Psoas muscle (tissue), 8 donors: ENCODE data around the gene RAVER2. TPM values are rescaled to one million over a fixed set of nuclear protein-coding genes. Genes with fewer than 3 reads are reported as not detected.
"Not testable (repeated sequence)": the region's sequence is repeated elsewhere in the genome, so short reads cannot be mapped to it uniquely, and the experiment has no call there.

Source experiments
- ATAC-seq, 4 donors: fragments of 200-7000 bp; cut with Tn5 transposase; one replicate each; pipeline ENCODE4 v1.9.1; 2020; ENCODE audit warnings: moderate library complexity in 3 of 4, mild to moderate bottlenecking in 2 of 4
- DNase-seq, 2 donors: peaks; one replicate each; pipeline ENCODE4 v3.0.0-alpha.2; 2020
- H3K27ac ChIP-seq: fragments of 200-600 bp; one replicate; pipeline ENCODE4 v1.8.0; 2022
- H3K27me3 ChIP-seq, 3 donors: fragments of 200-600 bp in 1 of 3; one replicate each; pipeline versions ENCODE4 v1.6.1 to v1.8.0; 2013 to 2022; ENCODE audit warnings: low read length in 2 of 3, mild to moderate bottlenecking in 2 of 3, moderate library complexity in 1 of 3; ENCODE audit not compliant: insufficient read depth in 3 of 3
- H3K36me3 ChIP-seq, 2 donors: fragments of 200-600 bp in 1 of 2; one replicate each; pipeline versions ENCODE4 v1.6.1 to v1.8.0; 2013 to 2022; ENCODE audit warnings: low read depth in 1 of 2, mild to moderate bottlenecking in 1 of 2, moderate library complexity in 1 of 2; ENCODE audit not compliant: insufficient read depth in 1 of 2
- H3K4me1 ChIP-seq: fragments of 200-600 bp; one replicate; pipeline ENCODE4 v1.8.0; 2022
- H3K4me3 ChIP-seq: fragments of 200-600 bp; one replicate; pipeline ENCODE4 v1.8.0; 2022; ENCODE audit warnings: mild to moderate bottlenecking
- H3K9me3 ChIP-seq: fragments of 200-600 bp; one replicate; pipeline ENCODE4 v1.8.0; 2022
- WGBS, 3 donors: extraction: QIAGEN DNeasy Blood & Tissue Kit; methylation state at CpG; one replicate each; pipeline versions ENCODE4 v1.1.6 to v1.1.7; 2013; 5-methylcytosine and 5-hydroxymethylcytosine counted together
- intact Hi-C, 2 donors: fragments of 100-400 bp; cut with DNase I; formaldehyde crosslinking; loops; one replicate each; pipeline versions ENCODE4 v1.11.0 to v1.14.2; 2022
- polyA plus RNA-seq, 3 donors: library from polyadenylated mRNA; stranded (reverse); fragments of 200-250 nt; gene quantifications; one replicate each; pipeline ENCODE4 v1.2.3, GENCODE V29; 2013
- total RNA-seq, 4 donors: library from RNA; stranded (reverse); fragmentation: NEBNext Ultra II Directional in 2 of 4; extraction: Animal tissue kit (Norgen Biotek cat#: 25700) in 2 of 4; gene quantifications; one replicate each; pipeline versions ENCODE4 v1.2.1 to v1.2.4, GENCODE V29; 2021 to 2023
- TF ChIP-seq, protein P1 (sequence below): fragments of 200-600 bp; IDR thresholded peaks from one replicate; pipeline ENCODE4 v1.8.0; 2022; ENCODE audit warnings: antibody characterized with exemption
- donor health status: healthy with polysubstance abuse.
- donor health status: DM: no; HTN: no; CAD: no; lungs with moderate emphysema.
- donor health status: Bipolar disorder and iron deficiency.
- donor health status: healthy.
- donor health status: DM: yes; HTN: yes; CAD: no.
- donor health status: DM: no; HTN: no; CAD: no.
- donor health status: DM: no; HTN: no; CAD: no.
- donor health status: DM: yes; HTN: yes; CAD: no.

Gene RAVER2
- total and polyA plus RNA-seq, 7 donors = 1.5 to 12.3 (median 9.0) TPM

DNA sequence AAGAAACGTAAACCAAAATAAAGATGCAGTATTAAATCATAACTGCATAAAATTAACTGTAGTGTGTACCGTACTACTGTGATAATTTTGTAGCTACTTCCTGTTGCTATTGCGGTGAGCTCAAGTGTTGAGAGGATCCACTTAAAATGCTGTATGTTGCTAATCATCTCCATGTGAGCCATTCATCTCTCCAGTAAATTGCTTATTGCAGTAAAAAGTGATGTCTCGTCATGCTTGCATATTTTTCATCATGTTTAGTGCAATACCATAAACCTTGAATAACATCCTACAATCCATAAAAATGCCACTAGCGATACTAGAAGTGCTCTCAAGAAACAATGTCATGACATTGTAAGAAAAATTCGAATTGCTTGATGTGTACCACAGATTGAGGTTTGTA, 66.3 kb downstream of the RAVER2 start:
- DNase-seq (no peak), ATAC-seq (no peak)
- 96 to 97% (median 96%) methylated on average over 6 of the region's 6 CpGs for WGBS, 3 donors
- Histone ChIP-seq H3K27me3 (no peaks in the 10 kb centered on the region), H3K9me3 (no peaks in the 10 kb centered on the region), H3K36me3 (peaks cover 2 to 32% of the 10 kb centered on the region in 2 donors), H3K4me1 (no peaks in the 10 kb centered on the region), H3K27ac (no peak overlapping the region), H3K4me3 (no peak overlapping the region)
- intact Hi-C loops = loop anchor here in 1 of 2 donors (5.0 kb wide), 1 partner anchor 184 kb away; no protein-coding TSS in a partner anchor
- TF ChIP-seq, protein P1, sequence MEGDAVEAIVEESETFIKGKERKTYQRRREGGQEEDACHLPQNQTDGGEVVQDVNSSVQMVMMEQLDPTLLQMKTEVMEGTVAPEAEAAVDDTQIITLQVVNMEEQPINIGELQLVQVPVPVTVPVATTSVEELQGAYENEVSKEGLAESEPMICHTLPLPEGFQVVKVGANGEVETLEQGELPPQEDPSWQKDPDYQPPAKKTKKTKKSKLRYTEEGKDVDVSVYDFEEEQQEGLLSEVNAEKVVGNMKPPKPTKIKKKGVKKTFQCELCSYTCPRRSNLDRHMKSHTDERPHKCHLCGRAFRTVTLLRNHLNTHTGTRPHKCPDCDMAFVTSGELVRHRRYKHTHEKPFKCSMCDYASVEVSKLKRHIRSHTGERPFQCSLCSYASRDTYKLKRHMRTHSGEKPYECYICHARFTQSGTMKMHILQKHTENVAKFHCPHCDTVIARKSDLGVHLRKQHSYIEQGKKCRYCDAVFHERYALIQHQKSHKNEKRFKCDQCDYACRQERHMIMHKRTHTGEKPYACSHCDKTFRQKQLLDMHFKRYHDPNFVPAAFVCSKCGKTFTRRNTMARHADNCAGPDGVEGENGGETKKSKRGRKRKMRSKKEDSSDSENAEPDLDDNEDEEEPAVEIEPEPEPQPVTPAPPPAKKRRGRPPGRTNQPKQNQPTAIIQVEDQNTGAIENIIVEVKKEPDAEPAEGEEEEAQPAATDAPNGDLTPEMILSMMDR = no peak

DNA sequence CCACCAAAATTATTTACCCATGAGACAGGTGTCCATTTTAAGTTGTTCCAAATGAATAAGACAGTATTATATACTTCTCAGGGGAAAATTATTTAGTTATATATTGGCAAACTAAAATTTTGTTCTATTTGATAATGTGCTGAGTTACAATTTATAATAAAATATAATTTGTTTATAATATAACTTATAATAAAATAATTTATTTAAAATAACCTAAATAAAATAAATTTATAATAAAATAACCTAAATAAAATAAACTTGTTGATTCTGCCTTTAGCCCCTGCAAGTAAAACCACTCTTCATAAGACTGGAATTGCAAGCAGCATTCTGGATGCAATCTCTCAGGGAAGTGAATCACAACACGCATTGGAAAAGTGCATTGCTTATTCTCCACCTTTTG, 69.6 kb downstream of the RAVER2 start:
- H3K4me3 ChIP-seq = no peak overlapping the region
- WGBS, 3 donors = 93 to 98% (median 94%) methylated on average over 1 of the region's 1 CpG
- DNase-seq (no peak), ATAC-seq (no peak)
- intact Hi-C loops = loop anchor here in 1 of 2 donors (5.0 kb wide), 1 partner anchor 187 kb away; no protein-coding TSS in a partner anchor
- no peaks in the 10 kb centered on the region for H3K27me3 ChIP-seq
- peaks cover 2 to 28% of the 10 kb centered on the region in 2 donors for H3K36me3 ChIP-seq
- TF ChIP-seq, protein P1 = no peak
- H3K27ac ChIP-seq = no peak overlapping the region
- H3K9me3 ChIP-seq = no peaks in the 10 kb centered on the region
- no peaks in the 10 kb centered on the region for H3K4me1 ChIP-seq

DNA sequence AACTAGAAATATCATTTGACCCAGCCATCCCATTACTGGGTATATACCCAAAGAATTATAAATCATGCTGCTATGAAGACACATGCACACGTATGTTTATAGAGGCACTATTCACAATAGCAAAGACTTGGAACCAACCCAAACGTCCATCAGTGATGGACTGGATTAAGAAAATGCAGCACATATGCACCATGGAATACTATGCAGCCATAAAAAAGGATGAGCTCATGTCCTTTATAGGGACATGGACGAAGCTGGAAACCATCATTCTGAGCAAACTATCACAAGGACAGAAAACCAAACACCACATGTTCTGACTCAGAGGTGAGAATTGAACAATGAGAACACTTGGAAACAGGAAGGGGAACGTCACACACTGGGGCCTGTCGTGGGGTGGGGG, 72.5 kb downstream of the RAVER2 start:
- H3K27ac ChIP-seq, H3K27me3 ChIP-seq, H3K4me3 ChIP-seq, intact Hi-C loops, H3K4me1 ChIP-seq, ATAC-seq, H3K9me3 ChIP-seq, DNase-seq: not testable (repeated sequence)
- H3K36me3 ChIP-seq = peaks cover 0 to 28% of the 10 kb centered on the region in 2 donors
- WGBS, 3 donors = 87 to 94% (median 90%) methylated on average over 5 of the region's 5 CpGs

DNA sequence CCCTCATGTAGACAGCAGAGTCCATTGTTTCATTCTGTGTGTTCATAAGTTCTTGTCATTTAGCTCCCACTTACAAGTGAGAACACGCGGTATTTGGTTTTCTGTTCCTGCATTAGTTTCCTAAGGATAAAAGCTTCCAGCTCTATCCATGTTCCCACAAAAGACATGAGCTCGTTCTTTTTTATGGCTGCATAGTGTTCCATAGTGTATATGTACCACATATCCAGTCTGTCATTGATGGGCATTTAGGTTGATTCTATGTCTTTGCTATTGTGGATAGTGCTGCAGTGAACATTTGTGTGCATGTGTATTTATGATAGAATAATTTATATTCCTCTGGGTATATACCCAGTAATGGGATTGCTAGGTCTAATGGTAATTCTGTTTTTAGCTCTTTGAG, 75.7 kb downstream of the RAVER2 start:
- H3K4me1 ChIP-seq, H3K27me3 ChIP-seq, H3K27ac ChIP-seq, H3K4me3 ChIP-seq, DNase-seq, H3K9me3 ChIP-seq, ATAC-seq, H3K36me3 ChIP-seq: not testable (repeated sequence)
- intact Hi-C loops = loop anchor here in 1 of 2 donors (5.0 kb wide), 3 partner anchors 73 to 548 kb away; partner anchors contain the start of gene RAVER2
- WGBS, 3 donors = 97 to 100% (median 98%) methylated on average over 3 of the region's 3 CpGs

DNA sequence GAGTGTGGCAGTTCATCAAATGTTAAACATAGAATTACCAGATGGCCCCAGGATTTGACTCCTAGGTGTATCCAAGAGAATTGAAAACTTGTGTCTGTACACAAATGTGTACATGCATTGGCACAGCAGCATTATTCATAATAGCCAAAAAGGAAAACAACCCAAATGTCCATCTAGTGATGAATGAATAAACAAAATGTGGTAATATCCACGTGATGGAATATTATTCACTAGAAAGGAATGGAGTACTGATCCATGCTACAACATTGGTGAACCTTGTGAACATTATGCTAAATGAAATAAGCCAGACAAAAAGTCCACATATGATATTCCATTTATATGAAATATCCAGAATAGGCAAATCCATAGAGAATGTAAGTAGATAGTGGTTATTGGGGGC, 77.7 kb downstream of the RAVER2 start:
- DNase-seq (no peak), ATAC-seq (no peak)
- intact Hi-C loops = loop anchor here in 1 of 2 donors (5.0 kb wide), 3 partner anchors 75 to 550 kb away; partner anchors contain the start of gene RAVER2
- Histone ChIP-seq H3K27me3 (no peaks in the 10 kb centered on the region), H3K27ac (no peak overlapping the region), H3K36me3 (no peaks in the 10 kb centered on the region), H3K9me3 (no peaks in the 10 kb centered on the region), H3K4me1 (no peaks in the 10 kb centered on the region), H3K4me3 (no peak overlapping the region)
- 34 to 64% (median 61%) methylated on average over 1 of the region's 1 CpG for WGBS, 3 donors
- TF ChIP-seq, protein P1 = no peak
